Activated naive CD4-positive, alpha-beta T cell treated with anti-CD3 and anti-CD28 coated beads, Interleukin-2, amount 50 U/mL, for 72 hours (primary cell): ENCODE data around the gene PRELID2. TPM values are rescaled to one million over a fixed set of nuclear protein-coding genes. Genes with fewer than 3 reads are reported as not detected.
"Not testable (repeated sequence)": the region's sequence is repeated elsewhere in the genome, so short reads cannot be mapped to it uniquely, and the experiment has no call there.

ENCODE experiments used
- ATAC-seq, 2 donors: fragments of 150-1000 bp; cut with Tn5 transposase; 2 replicates each; pipeline ENCODE4 v1.10.0; 2021; ENCODE audit warnings: mild to moderate bottlenecking in 2 of 2, moderate library complexity in 2 of 2
- DNase-seq, 2 donors: peaks; one replicate each; pipeline ENCODE4 v3.0.0; 2021 to 2022; ENCODE audit warnings: low spot score in 2 of 2
- H3K27ac Mint-ChIP-seq, 2 donors: one replicate each; pipeline ENCODE4 v1.8.0; 2022; ENCODE audit warnings: mild to moderate bottlenecking in 2 of 2, mixed read lengths in 2 of 2
- H3K36me3 Mint-ChIP-seq, 2 donors: one replicate each; pipeline ENCODE4 v1.8.0; 2022; ENCODE audit warnings: mixed read lengths in 2 of 2
- H3K9me3 Mint-ChIP-seq, 2 donors: one replicate each; pipeline ENCODE4 v1.8.0; 2022; ENCODE audit warnings: mixed read lengths in 2 of 2
- total RNA-seq, 2 donors: library from RNA; stranded (reverse); gene quantifications; one replicate each; pipeline ENCODE4 v1.2.3, GENCODE V29; 2022

The PRELID2 gene
- total RNA-seq, 2 donors from 2014 or later = 0.43 to 10.7 TPM

DNA sequence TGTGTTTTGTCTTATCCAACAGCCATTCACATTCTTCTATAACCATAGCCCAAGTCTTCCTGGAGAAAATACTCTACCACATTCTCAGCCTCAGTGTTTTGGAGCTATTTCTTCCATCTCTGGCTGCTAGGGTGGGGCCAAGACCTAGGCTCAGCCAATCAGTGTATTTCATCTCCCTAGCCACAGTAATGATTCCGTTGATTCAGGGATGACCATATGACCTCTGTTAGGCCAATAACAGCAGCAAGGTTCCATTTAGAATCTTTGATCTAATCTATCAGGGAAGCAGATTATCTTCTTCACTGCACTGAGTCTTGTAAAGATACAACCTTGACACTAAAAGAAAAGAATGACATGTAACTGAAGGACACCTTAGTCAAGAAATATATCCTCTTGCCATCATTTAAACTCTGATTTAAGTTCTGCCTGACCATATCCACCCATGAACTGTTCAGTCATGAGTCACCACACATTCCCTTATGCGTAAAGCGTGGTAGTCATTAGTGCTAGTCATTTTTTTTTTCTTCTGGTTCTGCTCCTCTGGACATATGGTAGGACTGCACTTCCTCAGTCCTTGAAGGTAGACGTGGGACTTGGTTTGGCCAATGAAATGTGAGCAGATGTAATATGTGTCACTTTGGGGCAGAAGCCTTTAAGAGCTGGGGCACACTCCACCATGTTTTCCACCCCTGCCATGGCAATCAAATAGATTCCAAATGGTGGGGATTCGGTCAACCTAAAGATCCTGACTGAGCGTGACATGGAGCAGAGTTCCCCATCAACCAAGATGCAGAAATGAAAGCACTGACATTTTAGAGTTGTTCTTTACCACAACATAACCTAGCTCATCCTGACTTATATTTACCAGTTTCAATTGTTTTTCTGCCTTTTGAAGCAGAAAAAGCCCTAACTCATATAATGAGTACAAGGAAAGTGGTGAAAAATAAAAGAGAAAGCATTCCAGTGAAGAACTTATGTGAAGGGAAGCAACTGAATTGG lies 12.7 kb upstream of the PRELID2 start:
- DNase-seq = no peak
- Mint-ChIP-seq H3K36me3 (no peaks in the 10 kb centered on the region), H3K9me3 (peaks cover 0 to 5% of the 10 kb centered on the region in 2 donors), H3K27ac (no peak overlapping the region)
- no peak for ATAC-seq

DNA sequence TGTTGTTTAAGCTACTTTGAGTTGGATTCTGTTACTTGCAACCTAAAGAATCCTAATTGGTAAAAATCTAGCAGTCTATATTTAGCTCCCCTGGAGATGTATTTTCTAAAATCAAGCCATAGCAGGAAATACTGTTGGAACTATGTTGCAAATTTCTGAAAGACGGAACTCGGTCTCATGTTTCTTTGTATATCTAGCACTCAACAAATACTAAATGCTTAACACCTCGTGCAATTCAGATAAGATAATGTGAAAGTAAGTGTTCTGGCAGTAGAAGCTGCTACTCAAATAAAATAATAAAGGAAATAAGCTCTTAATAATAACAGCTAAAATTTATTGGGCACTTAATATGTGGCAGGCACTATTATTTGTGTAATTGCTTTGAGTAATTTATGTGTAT lies 10.9 kb upstream of the PRELID2 start:
- Mint-ChIP-seq H3K36me3 (no peaks in the 10 kb centered on the region), H3K27ac (no peak overlapping the region), H3K9me3 (peaks cover 0 to 5% of the 10 kb centered on the region in 2 donors)
- ATAC-seq (no peak), DNase-seq (no peak)

DNA sequence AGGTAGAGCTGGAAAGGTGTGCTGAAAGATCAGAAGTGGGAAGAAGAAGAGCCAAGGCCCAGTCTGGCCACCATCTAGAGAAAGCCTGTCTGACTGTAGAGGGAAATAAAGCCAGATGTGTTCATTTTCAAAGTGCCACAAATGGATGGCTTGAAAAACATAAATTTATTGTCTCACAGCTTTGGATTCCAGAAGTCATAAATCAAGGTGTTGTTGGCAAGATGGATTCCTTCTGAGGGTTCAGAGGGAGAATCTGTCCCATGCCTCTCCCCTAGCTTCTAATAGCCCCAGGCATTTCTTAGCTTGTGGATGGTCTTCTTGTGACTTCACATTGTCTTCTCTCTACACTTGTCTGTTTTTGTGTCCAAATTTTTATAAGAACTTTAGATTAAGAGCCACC lies 6.2 kb upstream of the PRELID2 start:
- no peak for DNase-seq
- Mint-ChIP-seq H3K27ac (no peak overlapping the region), H3K36me3 (peaks cover 0 to 5% of the 10 kb centered on the region in 2 donors), H3K9me3 (no peaks in the 10 kb centered on the region)
- ATAC-seq = no peak

DNA sequence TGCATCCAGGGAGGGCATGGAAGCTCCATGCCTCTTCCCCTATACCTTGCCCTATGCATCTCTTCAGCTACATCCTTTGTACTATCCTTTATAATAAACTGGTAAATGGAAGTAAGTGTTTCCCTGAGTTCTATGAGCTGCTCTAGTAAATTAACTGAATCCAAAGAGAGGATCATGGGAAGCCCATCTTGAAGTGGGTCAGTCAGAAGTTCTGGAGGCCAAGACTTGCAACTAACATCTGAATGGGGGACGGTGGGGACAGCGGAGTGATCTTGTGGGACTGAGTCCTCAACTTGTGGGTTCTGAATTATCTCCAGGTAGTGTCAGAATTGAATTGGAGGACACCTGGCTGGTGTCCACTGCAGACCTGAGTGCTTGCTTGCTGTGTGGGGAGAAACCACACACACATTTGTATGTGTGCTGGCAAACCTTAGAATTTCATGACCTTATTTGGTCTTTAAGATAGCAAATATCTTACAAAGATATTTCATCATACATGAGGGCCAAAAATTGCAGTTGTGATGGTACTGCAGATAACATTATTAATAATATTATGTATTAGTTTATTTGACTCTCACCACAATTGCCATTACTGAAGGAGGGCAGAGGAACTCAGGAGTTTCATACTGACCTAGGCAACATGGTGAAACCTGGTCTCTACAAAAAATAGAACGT lies 5.5 kb upstream of the PRELID2 start:
- no peak overlapping the region for H3K27ac Mint-ChIP-seq
- DNase-seq (no peak), ATAC-seq (no peak)
- peaks cover 0 to 5% of the 10 kb centered on the region in 2 donors for H3K36me3 Mint-ChIP-seq
- H3K9me3 Mint-ChIP-seq = no peaks in the 10 kb centered on the region

DNA sequence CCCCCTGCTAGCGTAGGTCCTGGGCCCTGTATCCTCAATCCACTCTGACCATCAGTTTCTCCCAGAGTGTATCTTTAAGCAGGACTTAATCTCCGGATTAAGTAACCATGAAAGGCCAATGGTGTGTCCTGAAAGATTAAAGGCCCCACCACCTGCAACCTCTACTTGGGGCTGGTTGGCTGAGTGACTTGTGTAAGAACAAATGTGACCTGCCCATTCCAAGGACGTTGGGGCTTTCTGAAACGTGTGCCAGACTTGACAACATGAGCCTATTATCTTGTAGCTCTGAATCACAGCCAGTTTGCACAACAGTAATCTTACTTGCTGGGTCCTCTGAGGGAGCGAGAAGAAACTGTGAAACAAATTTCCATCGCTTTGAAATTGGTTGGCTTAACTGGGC lies 3.1 kb upstream of the PRELID2 start:
- no peaks in the 10 kb centered on the region for H3K9me3 Mint-ChIP-seq
- no peak for ATAC-seq

DNA sequence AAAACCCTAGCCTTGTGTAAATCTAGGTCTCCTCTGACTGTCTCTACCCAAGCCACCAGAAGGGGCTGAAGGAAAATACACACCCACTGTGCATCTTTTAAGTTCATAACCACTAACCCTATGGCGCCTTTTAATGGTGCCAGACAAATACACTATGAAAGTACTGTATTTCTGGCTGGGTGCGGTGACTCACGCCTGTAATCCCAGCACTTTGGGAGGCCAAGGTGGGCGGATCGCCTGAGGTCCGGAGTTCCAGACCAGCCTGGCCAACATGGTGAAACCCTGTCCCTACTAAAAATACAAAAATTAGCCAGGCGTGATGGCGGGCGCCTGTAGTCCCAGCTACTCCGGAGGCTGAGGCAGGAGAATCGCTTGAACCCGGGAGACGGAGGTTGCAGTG lies 1.1 kb upstream of the PRELID2 start:
- ATAC-seq, H3K9me3 Mint-ChIP-seq, DNase-seq, H3K27ac Mint-ChIP-seq, H3K36me3 Mint-ChIP-seq: not testable (repeated sequence)

More for the DNA sequence above, 3.1 kb upstream of the PRELID2 start:
- DNase-seq = no peak
- Mint-ChIP-seq H3K36me3 (peaks cover 0 to 5% of the 10 kb centered on the region in 2 donors), H3K27ac (no peak overlapping the region)

DNA sequence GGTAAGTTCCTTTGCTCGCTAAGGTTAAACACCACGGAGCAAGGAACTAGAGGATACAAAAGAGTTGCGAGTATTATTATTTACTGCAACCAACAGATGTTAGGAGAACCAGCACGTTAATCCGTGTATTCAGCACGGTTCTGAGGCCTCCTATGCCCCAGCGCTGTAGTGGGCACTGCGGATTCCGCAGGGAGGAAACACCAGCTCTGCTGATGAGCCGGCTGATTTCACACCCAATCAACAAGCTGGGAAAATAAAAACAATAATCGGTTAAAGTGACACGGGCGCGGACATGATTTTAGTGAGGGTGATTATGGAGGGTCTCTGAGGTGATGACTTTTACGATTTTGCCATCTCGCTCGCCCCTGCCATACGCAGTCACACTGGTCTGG lies 702 bp upstream of the PRELID2 start:
- H3K9me3 Mint-ChIP-seq = no peaks in the 10 kb centered on the region
- peak in 1 of 2 donors; percentile 13 for ATAC-seq
- no peak overlapping the region for H3K27ac Mint-ChIP-seq
- DNase-seq = no peak
- H3K36me3 Mint-ChIP-seq = peaks cover 0 to 5% of the 10 kb centered on the region in 2 donors

DNA sequence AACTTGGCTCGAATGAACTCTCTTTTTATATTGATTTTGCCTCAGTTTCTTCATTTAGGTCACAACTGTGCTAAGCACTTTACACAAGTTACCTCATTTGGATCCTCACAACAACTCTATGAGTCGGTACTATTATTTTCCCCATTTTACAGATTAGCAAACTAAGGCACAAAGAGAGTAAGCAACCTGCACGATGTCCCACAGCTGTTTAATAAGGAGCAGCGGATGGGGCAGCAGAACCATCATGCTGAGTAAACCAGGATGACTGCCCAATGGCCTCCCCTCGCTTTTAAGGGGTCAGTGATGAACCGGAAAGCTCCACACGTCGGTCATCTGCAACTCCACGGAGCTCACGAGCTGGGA lies 607 bp downstream of the PRELID2 start:
- no peak for ATAC-seq
- Mint-ChIP-seq H3K36me3 (peaks cover 0 to 5% of the 10 kb centered on the region in 2 donors), H3K9me3 (no peaks in the 10 kb centered on the region), H3K27ac (no peak overlapping the region)
- DNase-seq = no peak

DNA sequence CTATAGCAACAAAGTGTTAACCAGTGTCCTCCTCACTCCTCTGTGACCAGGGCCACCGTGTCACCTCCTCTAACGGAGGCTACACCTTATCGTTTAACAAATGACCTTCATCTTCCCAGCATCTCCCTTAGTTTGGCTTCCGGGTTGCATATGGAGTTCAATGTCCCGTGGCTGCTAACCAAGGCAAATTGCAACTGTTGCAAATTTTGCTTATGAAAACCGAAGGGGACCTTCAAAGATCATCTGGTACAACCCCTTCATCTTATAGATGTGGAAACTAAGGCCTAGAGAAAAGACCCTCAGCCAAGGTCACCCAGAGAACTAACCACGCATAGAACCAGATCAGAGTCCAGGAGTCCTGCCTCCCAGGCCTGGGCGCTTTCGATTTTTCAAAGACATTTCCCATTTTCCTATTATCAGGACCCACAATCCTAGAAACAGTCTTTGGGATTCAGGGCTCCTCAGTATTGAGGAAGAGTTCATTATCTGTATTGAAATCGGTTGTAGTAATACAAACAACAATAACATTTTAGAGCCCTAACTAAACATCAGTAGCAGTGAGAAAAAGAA lies 1.4 kb downstream of the PRELID2 start:
- Mint-ChIP-seq H3K27ac (no peak overlapping the region), H3K9me3 (no peaks in the 10 kb centered on the region)
- no peak for ATAC-seq

DNA sequence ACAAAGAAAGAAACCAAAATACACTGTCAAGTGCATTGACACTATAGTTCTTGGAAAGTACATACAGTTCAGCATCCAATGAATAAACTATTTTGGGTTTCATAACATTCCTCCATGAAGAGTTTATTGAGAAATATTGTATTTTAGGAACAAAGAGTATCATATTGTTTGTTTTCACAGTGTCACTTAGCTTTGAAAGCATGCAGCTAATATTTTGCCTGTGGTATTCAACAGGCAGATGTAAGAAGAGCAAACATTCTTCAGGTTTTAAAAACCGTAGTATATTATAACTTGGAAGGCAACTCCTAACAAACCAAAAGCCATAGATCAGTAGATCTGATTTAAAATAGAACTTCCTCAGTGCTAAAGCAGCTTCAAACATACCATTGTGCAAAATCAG lies 4.5 kb downstream of the PRELID2 start:
- H3K27ac Mint-ChIP-seq = no peak overlapping the region
- no peaks in the 10 kb centered on the region for H3K36me3 Mint-ChIP-seq
- H3K9me3 Mint-ChIP-seq = no peaks in the 10 kb centered on the region
- ATAC-seq (no peak), DNase-seq (no peak)

More for the DNA sequence above, 1.4 kb downstream of the PRELID2 start:
- H3K36me3 Mint-ChIP-seq = peaks cover 0 to 5% of the 10 kb centered on the region in 2 donors
- DNase-seq = no peak

DNA sequence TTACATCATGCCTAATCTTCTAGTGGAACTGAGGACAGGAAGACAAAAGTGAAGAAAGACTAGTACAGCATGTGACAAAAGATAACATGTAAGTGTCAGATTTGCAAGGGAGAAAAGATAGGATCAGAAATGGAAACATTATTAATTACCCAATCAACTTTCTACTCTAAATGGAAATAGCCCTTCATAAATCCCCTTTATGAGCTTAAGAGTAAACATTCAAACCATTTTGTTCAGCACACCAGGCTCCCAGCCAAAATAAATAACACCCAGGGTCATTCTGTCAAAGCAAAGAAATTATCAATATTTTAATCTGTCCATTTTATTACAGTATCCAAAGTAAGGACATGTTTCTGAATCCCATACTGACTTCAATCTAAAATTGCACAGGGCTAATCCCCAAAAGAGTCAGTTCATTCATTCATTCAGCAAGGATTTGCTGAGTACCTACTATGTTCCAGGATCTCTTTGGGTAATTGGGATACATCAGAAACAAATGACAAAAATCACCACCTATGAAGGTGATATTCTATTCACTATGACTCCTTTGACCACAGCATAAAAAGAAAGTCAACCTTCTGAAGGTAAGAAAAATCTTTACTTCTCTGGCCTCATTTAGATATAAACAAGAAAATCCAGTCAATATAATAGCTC lies 5.3 kb downstream of the PRELID2 start:
- Mint-ChIP-seq H3K9me3 (no peaks in the 10 kb centered on the region), H3K36me3 (no peaks in the 10 kb centered on the region), H3K27ac (no peak overlapping the region)
- ATAC-seq (no peak), DNase-seq (no peak)

DNA sequence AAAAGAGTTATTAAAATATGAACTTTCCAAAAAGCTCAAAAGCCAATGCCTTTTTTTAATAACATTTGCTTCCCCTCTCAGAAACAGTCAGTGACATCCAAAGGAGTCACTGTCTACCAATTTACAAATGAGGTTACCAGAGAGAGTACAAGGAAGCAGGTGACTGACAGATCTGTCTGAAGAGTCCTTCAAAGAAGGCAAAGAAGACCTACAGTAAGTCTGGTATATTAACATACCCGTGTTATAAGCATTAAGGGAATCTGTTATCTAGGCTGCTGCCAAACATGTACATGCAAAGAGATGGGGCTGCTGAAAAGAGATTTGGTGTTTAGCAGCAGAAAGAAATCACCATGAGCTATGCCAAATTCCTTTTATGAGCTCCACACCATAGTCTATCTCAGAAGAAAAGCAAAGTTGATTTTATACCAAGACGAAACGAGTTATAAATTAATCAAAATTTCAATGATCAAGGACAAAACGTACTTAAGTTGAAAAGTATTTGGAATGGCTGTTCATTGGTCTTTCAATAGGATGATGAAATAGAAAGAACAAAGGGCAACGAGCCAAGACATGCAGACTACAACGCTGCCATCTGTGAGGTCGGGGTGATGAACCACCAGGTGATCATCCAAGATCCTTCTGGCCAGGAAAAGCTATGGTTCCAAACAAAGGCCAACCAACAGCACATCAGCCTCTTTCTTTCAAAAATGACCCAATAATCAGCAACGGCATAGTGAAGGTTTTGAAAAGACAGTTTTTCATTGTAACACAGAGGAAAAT lies 8.1 kb downstream of the PRELID2 start:
- DNase-seq (no peak), ATAC-seq (no peak)
- Mint-ChIP-seq H3K9me3 (no peaks in the 10 kb centered on the region), H3K27ac (no peak overlapping the region), H3K36me3 (no peaks in the 10 kb centered on the region)

DNA sequence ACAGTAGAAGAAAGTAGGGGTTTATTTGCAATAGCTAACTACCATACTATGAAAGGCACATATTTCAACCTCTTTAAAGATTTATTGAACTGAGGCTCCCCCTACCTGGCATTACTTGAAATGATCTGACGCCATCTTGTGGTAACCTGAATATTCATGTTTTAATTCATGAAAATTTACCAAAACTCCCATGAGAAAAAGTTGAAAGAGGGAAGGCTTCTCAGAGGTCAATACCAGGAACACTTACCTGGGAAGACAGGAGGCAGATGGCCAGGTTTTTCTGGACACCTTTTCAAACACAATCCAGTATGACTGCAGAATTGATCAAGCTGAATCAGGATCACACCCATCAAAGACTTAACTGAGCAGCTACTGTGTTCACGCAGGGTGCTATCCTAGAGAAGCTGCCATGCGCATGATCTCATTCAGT lies 9.4 kb downstream of the PRELID2 start:
- Mint-ChIP-seq H3K27ac (no peak overlapping the region), H3K9me3 (no peaks in the 10 kb centered on the region), H3K36me3 (no peaks in the 10 kb centered on the region)
- ATAC-seq = peak in 1 of 2 donors; percentile 55
- DNase-seq = no peak

DNA sequence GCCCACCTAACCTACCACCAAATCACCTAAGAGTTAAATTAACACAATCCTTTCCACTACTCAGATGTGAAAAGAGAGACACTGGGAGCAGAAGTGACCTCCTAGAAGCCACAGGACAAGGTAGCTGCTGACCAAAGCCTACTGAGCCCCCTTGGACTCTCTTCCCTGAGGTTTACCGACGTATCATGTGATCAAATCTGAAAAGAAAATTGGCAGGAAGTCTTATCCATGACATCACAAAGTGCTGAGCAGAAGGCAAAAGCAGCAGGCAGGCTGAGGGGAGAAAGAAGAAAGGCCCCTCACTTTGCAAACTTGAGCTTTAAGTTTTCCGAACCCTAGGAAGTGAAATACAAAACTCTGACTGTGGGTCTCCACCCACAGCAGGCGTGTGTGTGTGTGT lies 11.1 kb downstream of the PRELID2 start:
- ATAC-seq (no peak), DNase-seq (no peak)
- Mint-ChIP-seq H3K36me3 (no peaks in the 10 kb centered on the region), H3K27ac (no peak overlapping the region), H3K9me3 (no peaks in the 10 kb centered on the region)

DNA sequence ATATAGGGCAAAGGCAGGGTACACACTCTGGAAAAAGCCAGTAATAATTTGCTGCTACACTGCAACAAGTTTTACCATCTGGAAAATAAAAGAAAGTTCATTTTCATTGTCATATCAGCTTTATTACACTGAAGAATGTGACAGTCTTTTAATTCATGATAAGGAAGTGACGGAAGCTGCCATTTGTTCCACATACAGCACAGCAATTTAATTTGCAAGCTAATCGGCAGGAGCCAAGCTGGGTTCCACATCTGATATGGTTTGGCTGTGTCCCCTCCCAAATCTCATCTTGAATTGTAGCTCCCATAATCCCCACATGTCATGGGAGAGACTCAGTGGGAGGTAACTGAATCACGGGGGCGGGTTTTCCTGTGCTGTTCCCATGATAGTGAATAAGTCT lies 16.5 kb downstream of the PRELID2 start:
- DNase-seq (no peak), ATAC-seq (no peak)
- H3K9me3 Mint-ChIP-seq = no peaks in the 10 kb centered on the region
- H3K27ac Mint-ChIP-seq = no peak overlapping the region
- no peaks in the 10 kb centered on the region for H3K36me3 Mint-ChIP-seq

DNA sequence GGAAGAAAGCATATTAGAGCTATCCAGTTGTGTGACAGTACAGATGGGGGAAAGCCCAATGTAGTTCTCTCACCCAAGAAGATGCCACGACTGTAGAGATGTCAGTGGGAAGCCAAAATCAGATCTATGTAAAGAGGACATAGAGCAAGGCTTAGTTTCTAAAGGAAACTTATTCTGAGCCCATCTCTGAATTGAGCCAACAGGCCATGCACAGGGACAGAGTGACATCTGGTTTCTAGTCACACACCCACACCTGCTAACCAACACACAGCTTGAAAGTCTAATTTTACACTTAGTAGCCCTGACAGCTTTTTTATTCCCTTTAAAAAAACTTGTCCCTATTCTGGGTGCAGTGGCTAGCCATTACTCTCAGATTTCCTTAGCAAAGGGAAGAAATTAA lies 22.3 kb downstream of the PRELID2 start:
- Mint-ChIP-seq H3K9me3 (no peaks in the 10 kb centered on the region), H3K36me3 (no peaks in the 10 kb centered on the region), H3K27ac (no peak overlapping the region)
- ATAC-seq (no peak), DNase-seq (no peak)
